ENCODE results near the gene ULK3.

The ULK3 gene

DNA sequence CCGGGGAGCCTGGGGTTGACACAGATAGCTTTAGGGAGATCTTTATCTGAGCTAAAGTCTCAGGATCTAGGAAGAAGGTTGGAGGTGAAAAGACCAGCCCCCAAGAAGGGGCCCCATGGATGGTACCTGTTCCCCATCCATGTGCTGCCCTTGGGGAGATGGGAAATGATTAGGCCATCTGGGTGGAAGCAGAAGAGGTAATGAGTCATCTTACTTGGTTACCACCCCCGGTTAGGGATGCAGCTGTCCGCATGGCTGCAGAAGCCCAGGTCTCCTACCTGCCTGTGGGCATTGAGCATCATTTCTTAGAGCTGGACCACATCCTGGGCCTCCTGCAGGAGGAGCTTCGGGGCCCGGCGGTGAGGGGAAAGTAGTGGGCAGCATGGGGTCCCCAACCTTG lies 19.6 kb downstream of the ULK3 start (continued):
- TF ChIP-seq, protein P1, sequence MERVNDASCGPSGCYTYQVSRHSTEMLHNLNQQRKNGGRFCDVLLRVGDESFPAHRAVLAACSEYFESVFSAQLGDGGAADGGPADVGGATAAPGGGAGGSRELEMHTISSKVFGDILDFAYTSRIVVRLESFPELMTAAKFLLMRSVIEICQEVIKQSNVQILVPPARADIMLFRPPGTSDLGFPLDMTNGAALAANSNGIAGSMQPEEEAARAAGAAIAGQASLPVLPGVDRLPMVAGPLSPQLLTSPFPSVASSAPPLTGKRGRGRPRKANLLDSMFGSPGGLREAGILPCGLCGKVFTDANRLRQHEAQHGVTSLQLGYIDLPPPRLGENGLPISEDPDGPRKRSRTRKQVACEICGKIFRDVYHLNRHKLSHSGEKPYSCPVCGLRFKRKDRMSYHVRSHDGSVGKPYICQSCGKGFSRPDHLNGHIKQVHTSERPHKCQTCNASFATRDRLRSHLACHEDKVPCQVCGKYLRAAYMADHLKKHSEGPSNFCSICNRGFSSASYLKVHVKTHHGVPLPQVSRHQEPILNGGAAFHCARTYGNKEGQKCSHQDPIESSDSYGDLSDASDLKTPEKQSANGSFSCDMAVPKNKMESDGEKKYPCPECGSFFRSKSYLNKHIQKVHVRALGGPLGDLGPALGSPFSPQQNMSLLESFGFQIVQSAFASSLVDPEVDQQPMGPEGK (tag by site-specific recombination; IDR thresholded peaks at IDR 0.05): 0 out of 2 replicates have a peak, but pooled peaks have one; percentile 34
- TF ChIP-seq ZNF280D (tag by site-specific recombination; IDR thresholded peaks at IDR 0.05) (no peak), ZBTB20 (tag by site-specific recombination; IDR thresholded peaks at IDR 0.05) (peak; percentile 16; the same call in 1 of the 2 replicates), ZFP37 (tag by site-specific recombination; IDR thresholded peaks at IDR 0.05) (no peak), ZBTB48 (tag by site-specific recombination; IDR thresholded peaks at IDR 0.05) (0 out of 2 replicates have a peak, but pooled peaks have one; percentile 22), ZNF121 (tag by site-specific recombination; IDR thresholded peaks at IDR 0.05) (no peak), GLIS1 (tag by site-specific recombination; IDR thresholded peaks at IDR 0.05) (0 out of 2 replicates have a peak, but pooled peaks have one; percentile 24), ZIC2 (tag by site-specific recombination; IDR thresholded peaks at IDR 0.05) (0 out of 2 replicates have a peak, but pooled peaks have one; percentile 22), GLIS2 (tag by site-specific recombination; IDR thresholded peaks at IDR 0.05) (peak; percentile 20; the same call in 1 of the 2 replicates), ZNF146 (tag by site-specific recombination; IDR thresholded peaks at IDR 0.05) (no peak), ZNF76 (tag by site-specific recombination; IDR thresholded peaks at IDR 0.05; ENCODE audit: borderline replicate concordance, low read depth) (no peak)
- TF ChIP-seq, protein P2, sequence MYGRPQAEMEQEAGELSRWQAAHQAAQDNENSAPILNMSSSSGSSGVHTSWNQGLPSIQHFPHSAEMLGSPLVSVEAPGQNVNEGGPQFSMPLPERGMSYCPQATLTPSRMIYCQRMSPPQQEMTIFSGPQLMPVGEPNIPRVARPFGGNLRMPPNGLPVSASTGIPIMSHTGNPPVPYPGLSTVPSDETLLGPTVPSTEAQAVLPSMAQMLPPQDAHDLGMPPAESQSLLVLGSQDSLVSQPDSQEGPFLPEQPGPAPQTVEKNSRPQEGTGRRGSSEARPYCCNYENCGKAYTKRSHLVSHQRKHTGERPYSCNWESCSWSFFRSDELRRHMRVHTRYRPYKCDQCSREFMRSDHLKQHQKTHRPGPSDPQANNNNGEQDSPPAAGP (tag by site-specific recombination; IDR thresholded peaks at IDR 0.05): 0 out of 2 replicates have a peak, but pooled peaks have one; percentile 22

- POLR2A ChIA-PET: no interaction called here
- no peaks in the 10 kb centered on the region for H3K36me3 ChIP-seq (ENCODE audit: control insufficient read depth in 2 of 2, insufficient read depth in 1 of 2, low read length in 2 of 2)
- H3K27ac ChIP-seq (ENCODE audit: extremely low read depth, low read depth, low read length): no peak overlapping the region
- no peaks in the 10 kb centered on the region for H3K9me3 ChIP-seq (ENCODE audit: control insufficient read depth, insufficient read depth, low read depth, low read length)
- peak; percentile 75 for TF ChIP-seq ZNF398 (tag by site-specific recombination; IDR thresholded peaks at IDR 0.05)
- TF ChIP-seq ZNF518A (tag by site-specific recombination; conservative IDR thresholded peaks at IDR 0.05; ENCODE audit: low read depth): no peak
- TF ChIP-seq ZIC2 (tag by site-specific recombination; IDR thresholded peaks at IDR 0.05): peak; percentile 61
- H3K4me1 ChIP-seq (ENCODE audit: control insufficient read depth, insufficient read depth, low read length): 0 out of 2 replicates have a peak, but pooled peaks cover 2% of the 10 kb centered on the region
- CTCF ChIA-PET: interaction anchor here (1.3 to 1.8 kb wide), 2 partner anchors 23 to 51 kb away, joined by 6 read pairs; no protein-coding TSS in a partner anchor
- H3K4me3 ChIP-seq (ENCODE audit: low read depth, low read length): no peak overlapping the region
Measured at GRCh38 chr15:74822233-74822632, 20.7 kb downstream of the ULK3 start.
